ENCODE results near the gene DBN1. TPM values are rescaled to one million over a fixed set of nuclear protein-coding genes. Genes with fewer than 3 reads are reported as not detected.

Gene DBN1
- total RNA-seq, 6 donors from 2014 or later = 17.0 to 55.6 (median 30.1) TPM

DNA sequence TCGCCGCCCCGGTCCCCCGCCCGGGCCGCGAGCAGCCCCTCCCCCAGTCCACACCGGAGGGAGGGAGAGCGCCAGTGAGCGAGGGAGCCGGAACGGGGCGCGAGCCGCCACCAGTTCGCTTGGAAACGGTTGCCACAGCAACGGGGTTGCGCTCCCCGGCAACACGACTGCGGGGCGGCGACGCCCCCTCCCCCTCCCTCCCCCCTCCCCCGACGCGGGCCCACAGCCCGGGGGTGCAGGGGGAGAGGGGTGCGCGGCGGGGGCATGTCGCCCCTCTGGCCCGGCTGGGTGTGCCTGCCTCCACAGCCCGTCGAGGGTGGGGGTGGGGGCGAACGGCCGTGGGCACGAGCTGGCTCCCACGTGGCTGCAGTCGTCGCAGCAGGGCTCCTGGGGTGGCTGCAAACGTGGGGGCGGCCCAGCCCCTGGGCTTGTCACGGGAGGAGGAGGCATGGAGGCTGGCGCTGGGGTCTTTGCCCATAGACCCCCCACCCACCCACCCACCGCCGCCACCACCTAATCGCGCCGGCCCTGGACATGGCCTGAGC, 26.3 kb downstream of the DBN1 start:
- peak overlapping the region in 2 of 4 donors; percentile 43 to 62 for H3K27ac ChIP-seq
- no CpG with 5 or more reads among the region's 52 CpGs for WGBS, 2 donors
- DNase-seq (peak in 1 of 2 donors; percentile 51), ATAC-seq (ENCODE audit: low FRiP score in 2 of 2) (peak in 1 of 2 donors; percentile 9)
- H3K9me3 ChIP-seq = no peaks in the 10 kb centered on the region
- peaks cover 0 to 15% (median 5%) of the 10 kb centered on the region in 4 donors for H3K27me3 ChIP-seq
- peaks cover 22 to 31% (median 24%) of the 10 kb centered on the region in 4 donors for H3K4me1 ChIP-seq
- peaks cover 0 to 6% (median 3%) of the 10 kb centered on the region in 4 donors for H3K36me3 ChIP-seq
- H3K4me3 ChIP-seq = peak overlapping the region in 3 of 4 donors; percentile 55 to 69 (median 65)
- no peak for TF ChIP-seq POLR2AphosphoS5 (IDR thresholded peaks at IDR 0.05)
- TF ChIP-seq, protein P1, sequence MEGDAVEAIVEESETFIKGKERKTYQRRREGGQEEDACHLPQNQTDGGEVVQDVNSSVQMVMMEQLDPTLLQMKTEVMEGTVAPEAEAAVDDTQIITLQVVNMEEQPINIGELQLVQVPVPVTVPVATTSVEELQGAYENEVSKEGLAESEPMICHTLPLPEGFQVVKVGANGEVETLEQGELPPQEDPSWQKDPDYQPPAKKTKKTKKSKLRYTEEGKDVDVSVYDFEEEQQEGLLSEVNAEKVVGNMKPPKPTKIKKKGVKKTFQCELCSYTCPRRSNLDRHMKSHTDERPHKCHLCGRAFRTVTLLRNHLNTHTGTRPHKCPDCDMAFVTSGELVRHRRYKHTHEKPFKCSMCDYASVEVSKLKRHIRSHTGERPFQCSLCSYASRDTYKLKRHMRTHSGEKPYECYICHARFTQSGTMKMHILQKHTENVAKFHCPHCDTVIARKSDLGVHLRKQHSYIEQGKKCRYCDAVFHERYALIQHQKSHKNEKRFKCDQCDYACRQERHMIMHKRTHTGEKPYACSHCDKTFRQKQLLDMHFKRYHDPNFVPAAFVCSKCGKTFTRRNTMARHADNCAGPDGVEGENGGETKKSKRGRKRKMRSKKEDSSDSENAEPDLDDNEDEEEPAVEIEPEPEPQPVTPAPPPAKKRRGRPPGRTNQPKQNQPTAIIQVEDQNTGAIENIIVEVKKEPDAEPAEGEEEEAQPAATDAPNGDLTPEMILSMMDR (IDR thresholded peaks at IDR 0.05) = no peak
- TF ChIP-seq POLR2A (IDR thresholded peaks at IDR 0.05) = no peak
- no peak for TF ChIP-seq EP300 (IDR thresholded peaks at IDR 0.05)

DNA sequence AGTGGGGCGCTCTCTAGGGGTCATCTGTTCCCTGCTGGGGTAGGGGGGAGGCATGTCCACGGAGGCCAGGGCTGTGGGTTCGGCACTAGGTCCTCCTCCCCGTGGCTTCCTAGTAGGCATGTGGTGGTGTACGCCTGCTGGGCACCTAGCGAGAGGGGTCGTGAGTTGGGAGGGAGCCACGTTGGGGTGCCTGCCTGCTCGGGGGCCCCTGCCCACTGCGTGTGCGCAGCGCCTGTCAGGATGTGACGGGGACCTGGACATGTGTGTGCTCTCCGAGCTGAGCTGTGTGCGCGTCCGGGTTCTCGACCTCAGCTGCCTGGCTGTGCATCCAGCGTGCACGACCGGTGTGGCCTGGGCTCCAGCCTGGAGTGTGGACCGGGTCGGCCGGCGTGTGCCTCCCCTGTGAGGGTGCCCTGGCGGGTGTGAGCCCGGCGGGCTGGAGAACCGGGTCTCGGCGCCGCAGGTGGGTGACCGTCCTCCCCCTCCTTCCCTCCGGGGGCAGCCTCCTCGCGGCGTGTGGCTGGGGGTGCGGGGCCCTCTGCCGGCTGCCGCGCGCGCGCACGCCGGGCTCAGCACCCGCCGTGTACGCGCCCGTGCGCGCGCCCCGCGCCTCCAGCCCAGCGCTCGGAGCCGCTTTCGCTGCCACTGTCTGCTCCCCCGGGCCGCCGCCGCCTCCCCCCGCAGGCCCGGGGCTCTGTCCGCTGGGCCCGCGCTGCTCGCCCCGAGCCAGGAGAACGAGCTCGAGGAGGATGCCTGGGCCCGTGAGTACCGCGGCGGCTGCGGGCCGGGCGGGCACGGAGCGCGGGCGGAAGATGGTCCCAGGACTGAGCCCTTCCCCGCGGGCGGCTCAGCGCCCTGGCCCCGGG, 27.0 kb downstream of the DBN1 start, which contains the start of gene PRR7:
PRR7 (plus strand) TSS at position 615 of the 866 bp plus-strand sequence. CDS start 8,254 bp downstream, outside the sequence.
- TF ChIP-seq POLR2AphosphoS5 (IDR thresholded peaks at IDR 0.05) (no peak), POLR2A (IDR thresholded peaks at IDR 0.05) (peak in 1 of 4 donors; percentile 36)
- TF ChIP-seq, protein P1 (IDR thresholded peaks at IDR 0.05) = peak in 4 of 6 experiments; percentile 38 to 62 (median 50)
- Histone ChIP-seq H3K36me3 (peaks cover 4 to 13% (median 9%) of the 10 kb centered on the region in 4 donors), H3K27me3 (peaks cover 0 to 15% (median 5%) of the 10 kb centered on the region in 4 donors), H3K9me3 (no peaks in the 10 kb centered on the region), H3K4me3 (peak within 1 kb of the TSS; percentile 22 to 69 (median 60)), H3K4me1 (peaks cover 22 to 31% (median 24%) of the 10 kb centered on the region in 4 donors), H3K27ac (peak within 1 kb of the TSS in 2 of 4 donors; percentile 62 to 64)
- DNase-seq (peak; percentile 40 to 96), ATAC-seq (ENCODE audit: low FRiP score in 2 of 2) (peak; percentile 42 to 77)
- WGBS, 2 donors = 0% methylated on average over 13 to 21 of the region's 89 CpGs

DNA sequence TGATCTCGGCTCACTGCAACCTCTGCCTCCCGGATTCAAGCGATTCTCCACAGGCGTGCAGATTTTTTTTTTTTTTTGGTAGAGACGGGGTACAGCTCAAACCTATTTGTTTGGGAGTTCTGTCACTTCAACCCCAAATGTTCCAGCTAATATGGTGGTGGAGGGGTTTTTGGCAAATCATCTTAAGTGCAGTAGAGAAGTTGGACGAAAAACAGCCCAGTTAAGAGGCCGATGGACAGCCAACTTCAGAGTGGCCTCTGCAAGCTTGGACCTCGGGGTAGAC, 27.6 kb downstream of the DBN1 start:
- H3K4me3 ChIP-seq = peak overlapping the region in 2 of 4 donors; percentile 65 to 69
- H3K36me3 ChIP-seq = peaks cover 5 to 19% (median 14%) of the 10 kb centered on the region in 4 donors
- peak in 1 of 2 donors; percentile 20 for DNase-seq
- peaks cover 22 to 31% (median 24%) of the 10 kb centered on the region in 4 donors for H3K4me1 ChIP-seq
- no peaks in the 10 kb centered on the region for H3K9me3 ChIP-seq
- 5 to 8% methylated on average over 6 to 8 of the region's 8 CpGs for WGBS, 2 donors
- H3K27ac ChIP-seq = peak overlapping the region in 2 of 4 donors; percentile 62 to 64
- peaks cover 0 to 15% (median 5%) of the 10 kb centered on the region in 4 donors for H3K27me3 ChIP-seq
- TF ChIP-seq, protein P1 (IDR thresholded peaks at IDR 0.05) = no peak
- no peak for TF ChIP-seq EP300 (IDR thresholded peaks at IDR 0.05)
- no peak for TF ChIP-seq POLR2A (IDR thresholded peaks at IDR 0.05)
- no peak for TF ChIP-seq POLR2AphosphoS5 (IDR thresholded peaks at IDR 0.05)
- ATAC-seq (ENCODE audit: low FRiP score in 2 of 2) = no peak

DNA sequence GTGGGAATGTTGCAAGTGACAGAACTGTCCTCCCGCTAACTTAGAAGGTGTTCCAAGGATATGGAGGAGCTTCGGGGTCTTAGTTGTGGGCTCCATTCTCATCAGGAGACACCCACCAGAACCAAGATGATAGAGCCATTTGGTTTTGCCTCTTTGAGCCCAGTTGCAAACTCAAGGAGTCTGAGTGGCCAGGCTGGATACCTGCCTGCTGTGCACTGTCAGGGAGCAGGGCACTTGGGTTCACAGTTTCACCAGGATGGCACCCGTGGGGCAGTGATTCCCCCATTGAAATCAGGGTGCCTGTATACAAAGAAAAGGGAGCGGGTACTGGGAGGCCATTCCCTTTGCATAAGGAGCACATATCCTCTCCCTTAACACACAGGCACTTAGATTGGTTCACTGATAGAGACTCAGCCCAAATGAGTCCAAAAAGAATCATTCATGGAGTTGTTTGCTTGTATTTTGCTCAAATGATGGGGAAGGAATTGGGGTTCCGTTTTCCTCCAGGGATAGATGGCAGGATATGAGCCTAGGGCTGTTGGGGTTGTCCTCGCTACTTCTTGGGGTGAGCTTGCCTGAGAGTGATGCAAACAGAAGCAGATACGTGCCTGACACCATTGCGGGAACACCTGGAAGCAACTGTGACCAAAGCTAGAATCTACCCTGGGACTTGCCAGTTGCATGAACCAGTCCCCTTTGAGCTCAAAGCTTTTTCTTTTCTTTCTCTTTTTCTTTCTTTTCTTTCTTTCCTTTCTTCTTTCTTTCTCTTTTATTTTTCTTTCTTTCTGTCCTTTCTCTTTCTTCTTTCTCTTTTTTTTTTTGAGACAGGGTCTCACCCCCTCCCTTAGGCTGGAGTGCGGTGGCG, 28.1 kb downstream of the DBN1 start:
- 48 to 56% methylated on average over 10 of the region's 10 CpGs for WGBS, 2 donors

More for the DNA sequence above, 28.1 kb downstream of the DBN1 start:
- H3K36me3 ChIP-seq = peaks cover 6 to 25% (median 16%) of the 10 kb centered on the region in 4 donors
- no peak overlapping the region for H3K27ac ChIP-seq
- peaks cover 0 to 15% (median 5%) of the 10 kb centered on the region in 4 donors for H3K27me3 ChIP-seq
- H3K9me3 ChIP-seq = no peaks in the 10 kb centered on the region
- no peak overlapping the region for H3K4me3 ChIP-seq
- DNase-seq (peak in 1 of 2 donors; percentile 20), ATAC-seq (ENCODE audit: low FRiP score in 2 of 2) (no peak)
- peaks cover 22 to 31% (median 24%) of the 10 kb centered on the region in 4 donors for H3K4me1 ChIP-seq
- TF ChIP-seq POLR2A (IDR thresholded peaks at IDR 0.05) = no peak
